GM23338 (cell line): ENCODE measurements around the gene UTS2R.

Experiments used
- ETS1 ChIP-seq: IDR thresholded peaks from 2 replicates; pipeline ENCODE4 v1.6.1; 2016; ENCODE audit warnings: antibody characterized with exemption
- EZH2 ChIP-seq: fragments of 200-600 bp; sonication (generic); IDR thresholded peaks from one replicate; pipeline ENCODE4 v1.8.0; 2017; ENCODE audit warnings: antibody characterized with exemption, mild to moderate bottlenecking, low read depth; ENCODE audit not compliant: unreplicated experiment
- EZH2phosphoT487 ChIP-seq: fragments of 200-600 bp; sonication (generic); IDR thresholded peaks from one replicate; pipeline ENCODE4 v1.8.1; 2018; ENCODE audit warnings: antibody characterized with exemption; ENCODE audit not compliant: unreplicated experiment
- POLR2AphosphoS5 ChIP-seq: IDR thresholded peaks from 2 replicates; pipeline ENCODE4 v1.6.1; 2016; ENCODE audit warnings: antibody characterized with exemption, low read depth
- REST ChIP-seq: IDR thresholded peaks from one replicate; pipeline ENCODE4 v1.6.1; 2018; ENCODE audit warnings: antibody characterized with exemption; ENCODE audit not compliant: unreplicated experiment
- ZNF331 ChIP-seq: fragments of 250-450 bp; sonication (Bioruptor Pico); IDR thresholded peaks from 2 replicates; pipeline ENCODE4 v1.5.0; 2020; ENCODE audit warnings: low read depth, mild to moderate bottlenecking, moderate library complexity
- TF ChIP-seq, protein P1 (sequence below), 2 experiments: fragments of 200-600 bp in 1 of 2; sonication (generic) in 1 of 2; conservative IDR thresholded peaks; 2 replicates each; pipeline versions ENCODE4 v1.5.1 to v1.6.1; 2016 to 2017; ENCODE audit warnings: antibody characterized with exemption in 2 of 2, low read depth in 2 of 2, mild to moderate bottlenecking in 2 of 2, moderate library complexity in 1 of 2

DNA sequence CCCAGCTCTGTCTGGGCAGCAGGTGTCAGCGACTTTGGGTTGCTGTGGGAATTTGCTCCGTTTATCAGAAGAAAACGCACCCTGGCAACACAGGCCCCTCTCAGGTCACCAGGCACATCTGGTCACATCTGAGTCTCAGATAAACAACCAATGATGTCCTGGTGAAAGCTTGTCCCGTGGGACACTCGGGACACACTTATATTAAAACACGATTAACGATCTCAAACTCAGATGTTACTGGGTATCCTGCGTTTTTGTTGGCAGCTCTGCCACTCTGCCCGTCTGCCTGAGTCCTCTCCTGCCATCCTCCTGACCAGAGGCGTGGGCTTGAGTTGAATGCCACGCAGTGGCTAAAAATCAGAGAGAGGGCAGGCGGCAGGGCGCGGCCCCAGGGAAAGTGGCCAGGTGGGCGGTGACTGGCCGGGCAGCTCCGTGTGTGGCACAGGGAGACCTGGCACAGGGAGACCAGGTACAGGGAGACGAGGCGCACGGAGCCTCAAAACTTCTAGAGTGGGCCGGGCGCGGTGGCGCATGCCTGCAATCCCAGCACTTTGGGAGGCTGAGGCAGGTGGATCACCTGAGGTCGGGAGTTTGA, 40.1 kb upstream of the UTS2R start:
- TF ChIP-seq, protein P1, sequence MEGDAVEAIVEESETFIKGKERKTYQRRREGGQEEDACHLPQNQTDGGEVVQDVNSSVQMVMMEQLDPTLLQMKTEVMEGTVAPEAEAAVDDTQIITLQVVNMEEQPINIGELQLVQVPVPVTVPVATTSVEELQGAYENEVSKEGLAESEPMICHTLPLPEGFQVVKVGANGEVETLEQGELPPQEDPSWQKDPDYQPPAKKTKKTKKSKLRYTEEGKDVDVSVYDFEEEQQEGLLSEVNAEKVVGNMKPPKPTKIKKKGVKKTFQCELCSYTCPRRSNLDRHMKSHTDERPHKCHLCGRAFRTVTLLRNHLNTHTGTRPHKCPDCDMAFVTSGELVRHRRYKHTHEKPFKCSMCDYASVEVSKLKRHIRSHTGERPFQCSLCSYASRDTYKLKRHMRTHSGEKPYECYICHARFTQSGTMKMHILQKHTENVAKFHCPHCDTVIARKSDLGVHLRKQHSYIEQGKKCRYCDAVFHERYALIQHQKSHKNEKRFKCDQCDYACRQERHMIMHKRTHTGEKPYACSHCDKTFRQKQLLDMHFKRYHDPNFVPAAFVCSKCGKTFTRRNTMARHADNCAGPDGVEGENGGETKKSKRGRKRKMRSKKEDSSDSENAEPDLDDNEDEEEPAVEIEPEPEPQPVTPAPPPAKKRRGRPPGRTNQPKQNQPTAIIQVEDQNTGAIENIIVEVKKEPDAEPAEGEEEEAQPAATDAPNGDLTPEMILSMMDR (conservative IDR thresholded peaks at IDR 0.05; ENCODE audit: low read depth in 2 of 2) = no peak
- TF ChIP-seq EZH2 = no peak
- TF ChIP-seq POLR2AphosphoS5 = no peak
- TF ChIP-seq REST = no peak
- no peak for TF ChIP-seq ZNF331 (CRISPR knock-in tag)
- TF ChIP-seq EZH2phosphoT487 = no peak
- TF ChIP-seq ETS1 = no peak
